GM19452 (cell line): ENCODE data around the gene CCDC71L.

ENCODE experiments used
- ATAC-seq: cut with Tn5 transposase; IDR thresholded peaks from one replicate; pipeline ENCODE4 v1.9.1; 2021; ENCODE audit not compliant: unreplicated experiment

CCDC71L gene

DNA sequence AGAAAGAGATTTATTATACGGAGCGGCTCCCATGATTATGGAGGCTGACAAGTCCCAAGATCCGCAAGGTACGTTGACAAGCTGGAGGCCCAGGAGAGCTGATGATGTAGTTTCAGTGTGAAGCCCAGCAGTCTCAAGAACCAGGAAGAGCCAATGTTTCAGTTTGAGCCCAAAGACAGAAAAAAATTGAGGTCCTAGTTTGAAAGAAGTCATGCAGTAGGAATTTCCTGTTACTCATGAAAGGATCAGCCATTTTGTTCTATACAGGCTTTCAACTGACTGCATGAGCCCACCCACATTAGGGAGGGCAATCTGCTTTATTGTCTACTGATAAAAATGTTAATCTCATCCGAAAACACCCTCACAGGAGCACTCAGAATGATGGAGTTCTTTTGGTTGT, 51.5 kb downstream of the CCDC71L start:
- ATAC-seq = no peak

DNA sequence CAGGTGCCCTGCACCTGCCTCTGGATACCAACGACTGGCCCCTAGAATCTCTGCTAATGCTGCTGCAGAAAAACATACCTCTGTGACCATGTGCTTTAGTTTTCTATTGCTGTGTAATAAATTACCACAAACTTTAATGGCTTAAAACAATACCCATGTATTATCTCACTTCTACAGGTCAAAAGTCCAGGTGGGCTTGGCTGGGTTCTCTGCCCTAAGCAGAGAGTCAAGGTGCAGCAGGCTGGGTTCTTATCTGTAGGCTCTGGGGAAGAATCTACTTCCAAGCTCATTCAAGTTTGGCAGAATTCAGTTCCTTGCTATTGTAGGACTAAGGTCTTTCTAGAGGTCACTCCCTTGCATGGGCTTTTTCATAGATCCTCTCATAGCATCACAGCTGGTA, 52.3 kb downstream of the CCDC71L start:
- ATAC-seq = no peak
